Lower leg skin (tissue), 4 donors: ENCODE data around the gene MRPL53. TPM values are rescaled to one million over a fixed set of nuclear protein-coding genes. Genes with fewer than 3 reads are reported as not detected.
A peak's percentile ranks its signal among the peaks of the same experiment; 100 is the strongest.

ENCODE experiments used
- DNase-seq, 2 donors: peaks; one replicate each; pipeline ENCODE4 v3.0.0-alpha.2; 2019; ENCODE audit warnings: low spot score in 2 of 2
- H3K4me3 ChIP-seq: fragments of 200-600 bp; sonication (generic); 2 replicates; pipeline ENCODE4 v1.5.1; 2017; ENCODE audit warnings: mild to moderate bottlenecking, low read depth; ENCODE audit not compliant: poor library complexity, severe bottlenecking
- CTCF ChIP-seq, 3 donors: fragments of 450-650 bp; IDR thresholded peaks; one replicate each; pipeline ENCODE4 v1.5.1; 2016; ENCODE audit warnings: antibody characterized with exemption in 3 of 3, mild to moderate bottlenecking in 3 of 3, moderate library complexity in 2 of 3
- POLR2A ChIP-seq, 2 donors: fragments of 450-650 bp; IDR thresholded peaks; one replicate each; pipeline ENCODE4 v1.6.1; 2016 to 2017; ENCODE audit warnings: antibody characterized with exemption in 2 of 2, mild to moderate bottlenecking in 1 of 2, moderate library complexity in 1 of 2
- WGBS, 2 donors: methylation state at CpG; one replicate each; pipeline ENCODE4 v1.1.5; 2018; 5-methylcytosine and 5-hydroxymethylcytosine counted together
- intact Hi-C: fragments of 100-400 bp; cut with DNase I; formaldehyde crosslinking; loops from one replicate; pipeline ENCODE4 v1.15.0; 2023; ENCODE audit warnings: low total_unique reads
- total RNA-seq, 4 donors: library from RNA; depleted of rRNA; stranded (reverse); fragments of >200 nt; gene quantifications; one replicate each; pipeline ENCODE4 v1.1.0, GENCODE V29; 2016

MRPL53 gene
- total RNA-seq, 4 donors from 2014 or later, result 24.9 to 70.0 (median 29.5) TPM

- DNase-seq, result peak; percentile 50 to 92
- 20 to 30% methylated on average over 14 of the region's 14 CpGs for WGBS, 2 donors
- peak overlapping the region; percentile 24 for H3K4me3 ChIP-seq
- intact Hi-C loops, result no loop called here
- TF ChIP-seq POLR2A (IDR thresholded peaks at IDR 0.05) (no peak), CTCF (IDR thresholded peaks at IDR 0.05) (no peak)
Measured at GRCh38 chr2:74439803-74440377, 32.6 kb downstream of the MRPL53 start.

GRCh38 chr2:74439373-74439772 lies 33.1 kb downstream of the MRPL53 start:
- no peak for DNase-seq
- TF ChIP-seq POLR2A (IDR thresholded peaks at IDR 0.05), result no peak
- no peak for TF ChIP-seq CTCF (IDR thresholded peaks at IDR 0.05)
- no peak overlapping the region for H3K4me3 ChIP-seq
- intact Hi-C loops, result no loop called here
- WGBS, 2 donors, result 18 to 43% methylated on average over 3 of the region's 3 CpGs

GRCh38 chr2:74438248-74438647 lies 34.2 kb downstream of the MRPL53 start:
- WGBS, 2 donors, result 84 to 96% methylated on average over 1 of the region's 1 CpG
- intact Hi-C loops, result no loop called here
- TF ChIP-seq POLR2A (IDR thresholded peaks at IDR 0.05), result no peak
- TF ChIP-seq CTCF (IDR thresholded peaks at IDR 0.05), result no peak
- no peak overlapping the region for H3K4me3 ChIP-seq
- DNase-seq, result no peak

- intact Hi-C loops, result no loop called here
- 75 to 82% methylated on average over 6 of the region's 6 CpGs for WGBS, 2 donors
- no peak overlapping the region for H3K4me3 ChIP-seq
- DNase-seq, result no peak
- TF ChIP-seq CTCF (IDR thresholded peaks at IDR 0.05) (no peak), POLR2A (IDR thresholded peaks at IDR 0.05) (no peak)
Measured at GRCh38 chr2:74436848-74437695, 35.4 kb downstream of the MRPL53 start.

- intact Hi-C loops, result no loop called here
- WGBS, 2 donors, result 84 to 85% methylated on average over 32 to 43 of the region's 43 CpGs
Measured at GRCh38 chr2:74436111-74436805, 36.2 kb downstream of the MRPL53 start.

More at GRCh38 chr2:74436111-74436805, 36.2 kb downstream of the MRPL53 start:
- no peak overlapping the region for H3K4me3 ChIP-seq
- DNase-seq, result no peak
- no peak for TF ChIP-seq POLR2A (IDR thresholded peaks at IDR 0.05)
- no peak for TF ChIP-seq CTCF (IDR thresholded peaks at IDR 0.05)
